ENCODE results near the gene PHF1. TPM values are rescaled to one million over a fixed set of nuclear protein-coding genes. Genes with fewer than 3 reads are reported as not detected.
A peak's percentile ranks its signal among the peaks of the same experiment; 100 is the strongest.

PHF1 gene
- total and polyA plus RNA-seq, 2 of the 13 experiments (the other 11 are each of a cell fraction or from before 2014, with no cell fraction given) = 25.4 to 61.9 TPM

DNA sequence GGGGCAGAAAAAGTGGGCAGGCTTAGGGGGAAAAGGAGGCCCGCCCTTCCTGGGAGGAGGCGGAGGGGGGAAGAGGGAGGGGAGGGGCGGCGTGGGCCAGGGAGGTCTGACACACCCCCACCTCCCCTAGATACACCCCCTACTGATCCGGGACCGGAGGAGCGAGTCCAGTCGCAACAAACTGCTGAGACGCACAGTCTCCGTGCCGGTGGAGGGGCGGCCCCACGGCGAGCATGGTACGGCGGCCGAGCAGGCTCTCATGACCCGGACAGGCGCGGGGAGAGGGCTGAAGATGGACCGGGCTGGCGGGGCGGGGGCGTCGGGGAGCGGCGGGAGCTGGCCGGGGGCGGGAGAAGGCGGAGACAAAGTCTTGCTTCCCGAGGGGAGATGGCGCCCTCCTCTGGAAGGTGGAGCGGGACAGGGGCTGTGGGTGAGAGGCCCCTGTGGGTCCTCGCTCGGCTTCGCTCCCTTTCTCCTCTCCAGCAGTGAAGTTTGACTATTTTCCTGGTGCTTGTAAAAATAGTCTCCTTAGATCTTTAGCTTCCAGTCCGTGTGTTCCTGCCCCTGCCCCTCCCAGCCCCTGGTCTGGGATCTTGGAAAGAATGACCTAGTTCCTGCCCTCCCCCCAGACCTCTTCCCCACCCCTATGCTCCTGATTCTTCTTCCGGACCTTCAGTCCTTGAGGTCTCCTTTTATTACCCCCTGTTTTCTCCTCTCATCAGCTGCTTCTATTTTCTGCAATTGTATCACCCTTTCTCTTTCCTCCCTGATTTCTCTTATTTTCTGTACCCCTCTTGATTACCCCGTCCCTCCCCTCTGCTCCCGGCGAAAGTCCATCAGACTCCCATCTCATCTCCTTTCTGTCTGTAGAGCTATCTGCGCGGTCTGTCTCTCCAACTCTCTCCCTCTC is 15.1 kb downstream of the PHF1 start (continued):
- TF ChIP-seq FOXP1 (IDR thresholded peaks at IDR 0.05) (no peak), FOXP1 (CRISPR knock-in tag; IDR thresholded peaks at IDR 0.05) (no peak), KMT2B (CRISPR knock-in tag; IDR thresholded peaks at IDR 0.05) (peak; percentile 51; the same call in 1 of the 2 replicates), ZNF547 (CRISPR knock-in tag; IDR thresholded peaks at IDR 0.05) (no peak), ZBTB21 (CRISPR knock-in tag; IDR thresholded peaks at IDR 0.05) (no peak)
- TF ChIP-seq, protein P1, sequence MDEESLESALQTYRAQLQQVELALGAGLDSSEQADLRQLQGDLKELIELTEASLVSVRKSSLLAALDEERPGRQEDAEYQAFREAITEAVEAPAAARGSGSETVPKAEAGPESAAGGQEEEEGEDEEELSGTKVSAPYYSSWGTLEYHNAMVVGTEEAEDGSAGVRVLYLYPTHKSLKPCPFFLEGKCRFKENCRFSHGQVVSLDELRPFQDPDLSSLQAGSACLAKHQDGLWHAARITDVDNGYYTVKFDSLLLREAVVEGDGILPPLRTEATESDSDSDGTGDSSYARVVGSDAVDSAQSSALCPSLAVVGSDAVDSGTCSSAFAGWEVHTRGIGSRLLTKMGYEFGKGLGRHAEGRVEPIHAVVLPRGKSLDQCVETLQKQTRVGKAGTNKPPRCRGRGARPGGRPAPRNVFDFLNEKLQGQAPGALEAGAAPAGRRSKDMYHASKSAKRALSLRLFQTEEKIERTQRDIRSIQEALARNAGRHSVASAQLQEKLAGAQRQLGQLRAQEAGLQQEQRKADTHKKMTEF (CRISPR knock-in tag; IDR thresholded peaks at IDR 0.05) = peak; percentile 71
- TF ChIP-seq, protein P2, sequence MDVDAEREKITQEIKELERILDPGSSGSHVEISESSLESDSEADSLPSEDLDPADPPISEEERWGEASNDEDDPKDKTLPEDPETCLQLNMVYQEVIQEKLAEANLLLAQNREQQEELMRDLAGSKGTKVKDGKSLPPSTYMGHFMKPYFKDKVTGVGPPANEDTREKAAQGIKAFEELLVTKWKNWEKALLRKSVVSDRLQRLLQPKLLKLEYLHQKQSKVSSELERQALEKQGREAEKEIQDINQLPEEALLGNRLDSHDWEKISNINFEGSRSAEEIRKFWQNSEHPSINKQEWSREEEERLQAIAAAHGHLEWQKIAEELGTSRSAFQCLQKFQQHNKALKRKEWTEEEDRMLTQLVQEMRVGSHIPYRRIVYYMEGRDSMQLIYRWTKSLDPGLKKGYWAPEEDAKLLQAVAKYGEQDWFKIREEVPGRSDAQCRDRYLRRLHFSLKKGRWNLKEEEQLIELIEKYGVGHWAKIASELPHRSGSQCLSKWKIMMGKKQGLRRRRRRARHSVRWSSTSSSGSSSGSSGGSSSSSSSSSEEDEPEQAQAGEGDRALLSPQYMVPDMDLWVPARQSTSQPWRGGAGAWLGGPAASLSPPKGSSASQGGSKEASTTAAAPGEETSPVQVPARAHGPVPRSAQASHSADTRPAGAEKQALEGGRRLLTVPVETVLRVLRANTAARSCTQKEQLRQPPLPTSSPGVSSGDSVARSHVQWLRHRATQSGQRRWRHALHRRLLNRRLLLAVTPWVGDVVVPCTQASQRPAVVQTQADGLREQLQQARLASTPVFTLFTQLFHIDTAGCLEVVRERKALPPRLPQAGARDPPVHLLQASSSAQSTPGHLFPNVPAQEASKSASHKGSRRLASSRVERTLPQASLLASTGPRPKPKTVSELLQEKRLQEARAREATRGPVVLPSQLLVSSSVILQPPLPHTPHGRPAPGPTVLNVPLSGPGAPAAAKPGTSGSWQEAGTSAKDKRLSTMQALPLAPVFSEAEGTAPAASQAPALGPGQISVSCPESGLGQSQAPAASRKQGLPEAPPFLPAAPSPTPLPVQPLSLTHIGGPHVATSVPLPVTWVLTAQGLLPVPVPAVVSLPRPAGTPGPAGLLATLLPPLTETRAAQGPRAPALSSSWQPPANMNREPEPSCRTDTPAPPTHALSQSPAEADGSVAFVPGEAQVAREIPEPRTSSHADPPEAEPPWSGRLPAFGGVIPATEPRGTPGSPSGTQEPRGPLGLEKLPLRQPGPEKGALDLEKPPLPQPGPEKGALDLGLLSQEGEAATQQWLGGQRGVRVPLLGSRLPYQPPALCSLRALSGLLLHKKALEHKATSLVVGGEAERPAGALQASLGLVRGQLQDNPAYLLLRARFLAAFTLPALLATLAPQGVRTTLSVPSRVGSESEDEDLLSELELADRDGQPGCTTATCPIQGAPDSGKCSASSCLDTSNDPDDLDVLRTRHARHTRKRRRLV (CRISPR knock-in tag; IDR thresholded peaks at IDR 0.05) = no peak
- TF ChIP-seq, protein P3, sequence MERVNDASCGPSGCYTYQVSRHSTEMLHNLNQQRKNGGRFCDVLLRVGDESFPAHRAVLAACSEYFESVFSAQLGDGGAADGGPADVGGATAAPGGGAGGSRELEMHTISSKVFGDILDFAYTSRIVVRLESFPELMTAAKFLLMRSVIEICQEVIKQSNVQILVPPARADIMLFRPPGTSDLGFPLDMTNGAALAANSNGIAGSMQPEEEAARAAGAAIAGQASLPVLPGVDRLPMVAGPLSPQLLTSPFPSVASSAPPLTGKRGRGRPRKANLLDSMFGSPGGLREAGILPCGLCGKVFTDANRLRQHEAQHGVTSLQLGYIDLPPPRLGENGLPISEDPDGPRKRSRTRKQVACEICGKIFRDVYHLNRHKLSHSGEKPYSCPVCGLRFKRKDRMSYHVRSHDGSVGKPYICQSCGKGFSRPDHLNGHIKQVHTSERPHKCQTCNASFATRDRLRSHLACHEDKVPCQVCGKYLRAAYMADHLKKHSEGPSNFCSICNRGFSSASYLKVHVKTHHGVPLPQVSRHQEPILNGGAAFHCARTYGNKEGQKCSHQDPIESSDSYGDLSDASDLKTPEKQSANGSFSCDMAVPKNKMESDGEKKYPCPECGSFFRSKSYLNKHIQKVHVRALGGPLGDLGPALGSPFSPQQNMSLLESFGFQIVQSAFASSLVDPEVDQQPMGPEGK (CRISPR knock-in tag; IDR thresholded peaks at IDR 0.05) = peak; percentile 96
- TF ChIP-seq, protein P4, sequence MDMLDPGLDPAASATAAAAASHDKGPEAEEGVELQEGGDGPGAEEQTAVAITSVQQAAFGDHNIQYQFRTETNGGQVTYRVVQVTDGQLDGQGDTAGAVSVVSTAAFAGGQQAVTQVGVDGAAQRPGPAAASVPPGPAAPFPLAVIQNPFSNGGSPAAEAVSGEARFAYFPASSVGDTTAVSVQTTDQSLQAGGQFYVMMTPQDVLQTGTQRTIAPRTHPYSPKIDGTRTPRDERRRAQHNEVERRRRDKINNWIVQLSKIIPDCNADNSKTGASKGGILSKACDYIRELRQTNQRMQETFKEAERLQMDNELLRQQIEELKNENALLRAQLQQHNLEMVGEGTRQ (IDR thresholded peaks at IDR 0.05; ENCODE audit: low read depth, low read length) = no peak
- TF ChIP-seq, protein P4 (CRISPR knock-in tag; IDR thresholded peaks at IDR 0.05; ENCODE audit: borderline replicate concordance) = no peak
- TF ChIP-seq, protein P5, sequence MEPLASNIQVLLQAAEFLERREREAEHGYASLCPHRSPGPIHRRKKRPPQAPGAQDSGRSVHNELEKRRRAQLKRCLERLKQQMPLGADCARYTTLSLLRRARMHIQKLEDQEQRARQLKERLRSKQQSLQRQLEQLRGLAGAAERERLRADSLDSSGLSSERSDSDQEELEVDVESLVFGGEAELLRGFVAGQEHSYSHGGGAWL (CRISPR knock-in tag; IDR thresholded peaks at IDR 0.05) = 0 out of 2 replicates have a peak, but pooled peaks have one; percentile 53
